A549 (cell line): ENCODE measurements around the gene SLC9A2.

ENCODE experiments used
- EP300 ChIP-seq, 2 experiments: fragments of >200 bp; sonication (Bioruptor Twin); formaldehyde crosslinking; IDR thresholded peaks; 2 replicates in 1 of 2; 3 replicates in 1 of 2; pipeline ENCODE4 v1.6.1; 2016 to 2017
- TF ChIP-seq, protein P1 (sequence below): fragments of 150-350 bp; IDR thresholded peaks from 2 replicates; pipeline ENCODE4 v1.6.1; 2014; ENCODE audit warnings: low read depth, mild to moderate bottlenecking, low read length
- TF ChIP-seq, protein P2 (sequence below): fragments of >200 bp; sonication (Bioruptor Twin); formaldehyde crosslinking; IDR thresholded peaks from 3 replicates; pipeline ENCODE4 v1.5.1; 2016

DNA sequence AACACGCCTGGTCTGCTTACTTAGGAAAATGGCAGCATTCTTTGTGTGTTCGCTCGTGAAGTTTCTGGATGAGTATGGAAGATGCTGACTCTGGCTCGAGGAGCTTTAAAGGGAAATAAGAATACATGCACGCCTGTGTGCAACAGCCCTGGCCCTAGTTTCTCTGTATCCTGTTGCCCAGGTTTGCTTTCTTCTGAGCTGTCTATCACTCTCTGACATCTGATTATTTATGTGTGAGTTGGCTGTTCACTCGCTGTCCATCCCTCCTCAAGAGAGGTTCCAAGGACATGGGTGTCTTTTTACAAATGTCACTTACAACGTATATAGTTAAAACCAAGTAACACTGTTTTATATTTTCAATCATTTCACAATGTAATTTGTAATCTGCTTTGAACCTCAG is 16.0 kb downstream of the SLC9A2 start:
- TF ChIP-seq, protein P1, sequence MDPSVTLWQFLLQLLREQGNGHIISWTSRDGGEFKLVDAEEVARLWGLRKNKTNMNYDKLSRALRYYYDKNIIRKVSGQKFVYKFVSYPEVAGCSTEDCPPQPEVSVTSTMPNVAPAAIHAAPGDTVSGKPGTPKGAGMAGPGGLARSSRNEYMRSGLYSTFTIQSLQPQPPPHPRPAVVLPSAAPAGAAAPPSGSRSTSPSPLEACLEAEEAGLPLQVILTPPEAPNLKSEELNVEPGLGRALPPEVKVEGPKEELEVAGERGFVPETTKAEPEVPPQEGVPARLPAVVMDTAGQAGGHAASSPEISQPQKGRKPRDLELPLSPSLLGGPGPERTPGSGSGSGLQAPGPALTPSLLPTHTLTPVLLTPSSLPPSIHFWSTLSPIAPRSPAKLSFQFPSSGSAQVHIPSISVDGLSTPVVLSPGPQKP: no peak
- TF ChIP-seq, protein P2, sequence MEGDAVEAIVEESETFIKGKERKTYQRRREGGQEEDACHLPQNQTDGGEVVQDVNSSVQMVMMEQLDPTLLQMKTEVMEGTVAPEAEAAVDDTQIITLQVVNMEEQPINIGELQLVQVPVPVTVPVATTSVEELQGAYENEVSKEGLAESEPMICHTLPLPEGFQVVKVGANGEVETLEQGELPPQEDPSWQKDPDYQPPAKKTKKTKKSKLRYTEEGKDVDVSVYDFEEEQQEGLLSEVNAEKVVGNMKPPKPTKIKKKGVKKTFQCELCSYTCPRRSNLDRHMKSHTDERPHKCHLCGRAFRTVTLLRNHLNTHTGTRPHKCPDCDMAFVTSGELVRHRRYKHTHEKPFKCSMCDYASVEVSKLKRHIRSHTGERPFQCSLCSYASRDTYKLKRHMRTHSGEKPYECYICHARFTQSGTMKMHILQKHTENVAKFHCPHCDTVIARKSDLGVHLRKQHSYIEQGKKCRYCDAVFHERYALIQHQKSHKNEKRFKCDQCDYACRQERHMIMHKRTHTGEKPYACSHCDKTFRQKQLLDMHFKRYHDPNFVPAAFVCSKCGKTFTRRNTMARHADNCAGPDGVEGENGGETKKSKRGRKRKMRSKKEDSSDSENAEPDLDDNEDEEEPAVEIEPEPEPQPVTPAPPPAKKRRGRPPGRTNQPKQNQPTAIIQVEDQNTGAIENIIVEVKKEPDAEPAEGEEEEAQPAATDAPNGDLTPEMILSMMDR: no peak
- TF ChIP-seq EP300 (IDR thresholded peaks at IDR 0.05): no peak
